NOMO-1 treated with dmso at 0.1 percent for 144 hours (cell line): Measurements from ENCODE around the gene FGGY.
"Not testable (repeated sequence)": the region's sequence is repeated elsewhere in the genome, so short reads cannot be mapped to it uniquely, and the experiment has no call there.

Experiments used
- DNase-seq: peaks from one replicate; lab custom pipeline; 2025; ENCODE audit not compliant: unreplicated experiment; lab: John Stamatoyannopoulos, UW

Gene FGGY

DNA sequence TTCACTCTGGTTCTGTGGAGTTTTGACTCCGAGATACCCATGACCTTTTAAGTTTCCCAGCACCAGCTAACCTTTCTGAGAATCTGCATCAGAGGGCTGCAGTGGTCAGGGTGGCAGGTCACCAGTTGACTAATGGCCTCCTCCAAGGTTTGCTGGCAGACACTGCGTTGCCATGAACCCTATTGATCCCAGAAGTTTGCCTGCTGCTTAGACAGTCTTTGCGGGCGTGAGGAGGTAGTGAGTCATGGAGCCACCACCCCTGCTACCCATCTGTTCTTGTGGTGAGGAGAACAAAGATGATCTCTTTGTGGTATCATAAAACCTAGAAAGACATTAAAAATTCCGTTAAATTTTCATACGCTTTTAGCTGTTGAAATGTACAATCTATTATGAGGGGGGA, 180.4 kb downstream of the FGGY start:
- no peak for DNase-seq

DNA sequence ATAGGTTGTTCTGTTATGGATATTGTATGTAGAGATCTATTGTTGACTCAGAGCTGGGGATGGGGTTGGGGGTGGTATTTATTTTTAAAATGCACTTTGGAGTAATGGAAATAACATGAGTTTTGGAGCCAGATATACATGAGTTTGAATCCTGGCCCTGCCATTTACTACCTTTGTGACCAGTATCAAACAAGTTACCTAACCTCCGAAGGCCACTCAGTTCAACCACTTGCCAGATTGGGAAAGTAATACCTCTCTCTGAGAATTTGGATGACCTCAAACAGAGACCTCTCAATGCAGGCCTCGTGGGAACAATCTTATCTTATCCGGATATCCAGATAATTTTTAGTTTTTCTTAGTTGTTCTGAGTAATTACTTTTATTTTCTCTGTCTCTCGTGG, 181.0 kb downstream of the FGGY start:
- DNase-seq, result no peak

GRCh38 chr1:59478822-59479221, 181.9 kb downstream of the FGGY start:
- DNase-seq, result no peak

GRCh38 chr1:59480188-59480888, 183.4 kb downstream of the FGGY start:
- no peak for DNase-seq

GRCh38 chr1:59481881-59482505, 185.1 kb downstream of the FGGY start:
- no peak for DNase-seq

- DNase-seq, result no peak
Observed at GRCh38 chr1:59482986-59483385, 186.1 kb downstream of the FGGY start.

GRCh38 chr1:59484096-59484495, 187.2 kb downstream of the FGGY start:
- no peak for DNase-seq

GRCh38 chr1:59485171-59485570, 188.3 kb downstream of the FGGY start:
- DNase-seq, result no peak

- DNase-seq, result no peak
Observed at GRCh38 chr1:59485949-59486348, 189.1 kb downstream of the FGGY start.

GRCh38 chr1:59486615-59487014, 189.7 kb downstream of the FGGY start:
- no peak for DNase-seq

DNA sequence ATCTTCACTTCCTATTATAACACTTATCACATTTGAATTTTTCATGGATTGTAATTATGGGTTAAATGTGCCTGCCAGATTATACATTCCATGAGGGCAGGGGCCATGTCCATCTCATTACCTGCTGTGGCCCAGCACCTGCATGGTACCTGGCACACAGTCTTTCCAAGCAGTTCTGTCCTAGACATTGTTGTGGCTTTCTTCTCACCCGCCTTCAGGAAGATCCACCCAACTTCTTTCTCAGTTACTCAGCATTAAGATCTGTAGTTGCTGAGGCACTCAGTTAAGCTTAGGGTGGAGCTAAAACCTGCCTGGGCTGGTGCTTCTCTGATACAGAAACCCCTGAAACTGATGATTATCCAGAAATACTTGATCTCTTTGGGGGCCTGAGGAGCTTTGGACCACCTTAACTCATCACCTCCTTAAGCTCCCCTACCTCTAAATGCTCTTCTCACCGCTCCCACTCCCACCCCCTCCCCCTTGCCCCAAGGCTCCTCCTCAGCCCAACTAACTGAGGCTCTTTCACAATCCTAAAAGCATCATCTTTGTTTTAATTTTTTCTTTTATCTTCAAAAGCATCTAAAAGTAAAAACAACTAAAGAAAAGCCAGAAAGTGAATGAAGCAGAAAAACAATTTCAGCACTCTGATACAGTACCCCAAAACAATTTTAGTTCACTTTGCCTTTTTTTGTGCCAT, 190.6 kb downstream of the FGGY start:
- no peak for DNase-seq

GRCh38 chr1:59492500-59492899, 195.6 kb downstream of the FGGY start:
- no peak for DNase-seq

GRCh38 chr1:59494145-59494833, 197.4 kb downstream of the FGGY start:
- DNase-seq, result peak; percentile 25

- not testable (repeated sequence) for DNase-seq
Observed at GRCh38 chr1:59496156-59496555, 199.3 kb downstream of the FGGY start.

DNA sequence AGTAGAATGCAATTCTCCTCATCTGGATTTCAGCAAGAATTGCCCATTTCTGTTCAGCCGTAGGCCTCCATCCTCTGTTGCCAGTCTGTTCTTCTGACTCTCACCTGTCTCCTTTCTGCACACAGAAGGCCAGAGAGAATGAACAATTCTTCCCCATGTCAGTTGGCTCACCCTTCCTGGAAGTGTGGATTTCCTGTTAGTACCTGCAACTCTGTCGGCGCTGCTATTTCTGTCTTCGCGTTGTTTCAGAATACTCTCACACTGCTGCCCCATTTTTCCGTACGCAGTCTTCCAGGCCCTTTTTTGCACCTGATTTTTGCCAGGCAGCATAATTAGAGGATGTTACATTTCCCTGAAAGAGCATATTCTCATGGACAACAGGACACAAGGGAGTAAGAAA, 200.7 kb downstream of the FGGY start:
- no peak for DNase-seq

DNA sequence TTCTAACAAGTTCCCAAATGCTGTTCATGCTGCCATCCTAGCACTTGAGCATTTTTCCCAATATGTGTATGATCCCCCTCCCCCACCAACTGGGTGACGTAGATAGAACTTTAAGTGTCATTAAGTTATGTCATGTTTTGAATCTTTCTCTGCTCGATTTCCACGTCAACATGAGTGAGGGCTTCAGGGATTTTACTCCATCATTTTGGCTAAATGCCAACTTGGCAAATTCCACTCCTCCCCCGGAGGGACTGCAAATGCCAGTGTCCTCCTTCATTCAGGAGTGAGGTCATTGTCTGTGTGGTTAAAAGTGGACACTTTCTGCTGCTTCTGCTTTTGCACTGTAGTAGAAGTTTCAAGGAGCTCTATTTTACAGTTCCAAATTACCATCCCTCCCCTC, 201.7 kb downstream of the FGGY start:
- DNase-seq, result no peak

- DNase-seq, result no peak
Observed at GRCh38 chr1:59499273-59499942, 202.5 kb downstream of the FGGY start.

GRCh38 chr1:59499943-59500569, 203.2 kb downstream of the FGGY start:
- DNase-seq, result no peak

DNA sequence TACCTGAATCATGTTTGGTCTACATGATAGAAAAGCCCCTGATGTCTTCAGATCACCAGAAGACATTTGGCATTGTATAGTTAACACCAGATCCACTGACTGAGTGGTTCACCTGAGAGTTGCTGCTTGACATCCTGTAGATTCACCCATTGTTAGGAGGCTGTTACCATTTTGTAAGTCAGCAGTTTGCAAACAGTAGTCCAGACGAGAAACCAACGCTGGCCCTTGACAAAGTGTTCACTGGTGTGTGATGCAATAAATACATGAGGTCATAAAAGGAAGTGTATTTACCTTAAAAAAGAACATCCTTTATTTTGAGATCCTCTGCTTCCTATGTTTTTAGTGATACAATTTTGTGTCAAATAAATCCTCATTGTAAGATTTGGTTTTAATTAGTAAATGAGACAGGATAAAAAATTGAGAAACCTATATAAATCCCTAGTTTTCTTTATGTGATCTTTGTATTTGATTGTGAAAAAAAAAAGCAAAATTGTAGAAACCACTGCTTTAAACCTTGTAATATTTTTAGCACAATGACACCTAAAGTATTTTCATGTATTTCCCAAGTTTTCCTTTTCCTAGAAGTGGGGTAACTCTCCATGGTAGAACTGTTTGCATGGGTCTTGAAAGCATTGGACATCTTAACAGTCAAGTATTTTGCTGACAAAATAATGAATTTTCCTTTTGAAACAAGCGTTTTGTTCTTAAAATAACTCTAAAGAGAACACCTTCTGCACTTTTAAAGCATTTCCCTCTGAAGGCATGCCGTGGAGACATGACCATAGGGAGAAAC, 204.3 kb downstream of the FGGY start:
- peak; percentile 7 for DNase-seq
